ENCODE data around the gene PADI6. TPM values are rescaled to one million over a fixed set of nuclear protein-coding genes. Genes with fewer than 3 reads are reported as not detected.

Gene PADI6
- total and polyA plus RNA-seq, 9 of the 15 experiments (the other 6 are each of a cell fraction or from before 2014, with no cell fraction given): not detected

DNA sequence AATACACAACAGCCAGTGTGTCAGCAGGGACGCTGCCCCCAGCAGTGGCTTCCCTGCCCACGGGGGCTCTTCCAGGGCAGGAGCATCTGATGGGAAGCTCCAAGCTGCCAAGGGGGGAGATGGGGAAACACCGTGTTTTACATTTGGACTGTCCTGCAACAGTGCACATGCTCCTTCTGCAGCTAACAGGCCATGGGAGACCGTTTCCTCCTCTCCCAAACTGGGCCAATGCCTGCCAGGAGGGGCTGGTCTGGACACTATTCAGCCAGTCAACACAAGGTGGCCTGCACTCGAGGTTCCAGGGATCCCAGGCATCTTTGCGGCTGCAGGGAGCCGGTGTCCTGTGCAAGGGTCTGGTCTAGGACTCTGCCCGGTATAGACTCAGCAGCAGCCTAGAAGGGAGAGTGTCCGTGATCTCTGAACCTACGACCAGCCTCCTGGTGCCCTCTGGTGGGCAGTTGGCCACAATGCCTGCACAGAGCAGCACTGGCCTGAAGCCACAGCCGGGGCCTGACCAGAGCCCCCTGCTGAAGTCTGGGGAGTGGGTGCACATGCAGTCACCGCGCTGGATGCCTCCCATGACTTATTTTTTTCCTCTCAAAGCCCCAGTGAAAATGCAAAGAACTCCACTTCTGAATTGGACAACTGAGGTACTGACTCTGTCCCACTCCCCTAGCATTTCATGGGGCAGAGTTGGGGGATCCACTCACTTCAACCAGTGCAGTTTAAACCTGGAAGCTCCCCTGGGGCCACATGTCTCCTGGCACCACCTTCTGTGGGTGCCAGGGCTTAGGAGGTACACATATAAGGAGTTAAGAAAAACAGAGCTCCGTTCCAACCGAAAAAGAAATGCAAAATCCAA lies 34.1 kb downstream of the PADI6 start (continued):
- TF ChIP-seq SMC3 (conservative IDR thresholded peaks at IDR 0.05; ENCODE audit: insufficient read depth, low read depth, low read length) (peak; percentile 73), TEAD1 (CRISPR knock-in tag; IDR thresholded peaks at IDR 0.05) (peak in 1 of 2 experiments; percentile 38; a peak in 1 of 4 replicates), SNRNP70 (optimal IDR thresholded peaks at IDR 0.05; ENCODE audit: low read depth, low read length) (no peak), ZNF586 (CRISPR knock-in tag; conservative IDR thresholded peaks at IDR 0.05) (no peak), ZNF445 (CRISPR knock-in tag; IDR thresholded peaks at IDR 0.05; ENCODE audit: low read depth) (no peak), EHMT2 (IDR thresholded peaks at IDR 0.05) (no peak), NR1H2 (CRISPR knock-in tag; IDR thresholded peaks at IDR 0.05) (no peak), ZKSCAN8 (CRISPR knock-in tag; IDR thresholded peaks at IDR 0.05) (no peak), RB1 (IDR thresholded peaks at IDR 0.05; ENCODE audit: low read depth) (no peak), SREBF1 (IDR thresholded peaks at IDR 0.05; ENCODE audit: borderline replicate concordance, low read depth, low read length) (peak; percentile 18; the same call in 1 of the 2 replicates), POLR3G (IDR thresholded peaks at IDR 0.05; ENCODE audit: extremely low read depth, insufficient read length, insufficient replicate concordance) (no peak), KHSRP (IDR thresholded peaks at IDR 0.05) (peak; percentile 8; the same call in 1 of the 2 replicates)
- TF ChIP-seq, protein P1, sequence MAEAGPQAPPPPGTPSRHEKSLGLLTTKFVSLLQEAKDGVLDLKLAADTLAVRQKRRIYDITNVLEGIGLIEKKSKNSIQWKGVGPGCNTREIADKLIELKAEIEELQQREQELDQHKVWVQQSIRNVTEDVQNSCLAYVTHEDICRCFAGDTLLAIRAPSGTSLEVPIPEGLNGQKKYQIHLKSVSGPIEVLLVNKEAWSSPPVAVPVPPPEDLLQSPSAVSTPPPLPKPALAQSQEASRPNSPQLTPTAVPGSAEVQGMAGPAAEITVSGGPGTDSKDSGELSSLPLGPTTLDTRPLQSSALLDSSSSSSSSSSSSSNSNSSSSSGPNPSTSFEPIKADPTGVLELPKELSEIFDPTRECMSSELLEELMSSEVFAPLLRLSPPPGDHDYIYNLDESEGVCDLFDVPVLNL (CRISPR knock-in tag; IDR thresholded peaks at IDR 0.05; ENCODE audit: low read depth): no peak
- TF ChIP-seq, protein P2, sequence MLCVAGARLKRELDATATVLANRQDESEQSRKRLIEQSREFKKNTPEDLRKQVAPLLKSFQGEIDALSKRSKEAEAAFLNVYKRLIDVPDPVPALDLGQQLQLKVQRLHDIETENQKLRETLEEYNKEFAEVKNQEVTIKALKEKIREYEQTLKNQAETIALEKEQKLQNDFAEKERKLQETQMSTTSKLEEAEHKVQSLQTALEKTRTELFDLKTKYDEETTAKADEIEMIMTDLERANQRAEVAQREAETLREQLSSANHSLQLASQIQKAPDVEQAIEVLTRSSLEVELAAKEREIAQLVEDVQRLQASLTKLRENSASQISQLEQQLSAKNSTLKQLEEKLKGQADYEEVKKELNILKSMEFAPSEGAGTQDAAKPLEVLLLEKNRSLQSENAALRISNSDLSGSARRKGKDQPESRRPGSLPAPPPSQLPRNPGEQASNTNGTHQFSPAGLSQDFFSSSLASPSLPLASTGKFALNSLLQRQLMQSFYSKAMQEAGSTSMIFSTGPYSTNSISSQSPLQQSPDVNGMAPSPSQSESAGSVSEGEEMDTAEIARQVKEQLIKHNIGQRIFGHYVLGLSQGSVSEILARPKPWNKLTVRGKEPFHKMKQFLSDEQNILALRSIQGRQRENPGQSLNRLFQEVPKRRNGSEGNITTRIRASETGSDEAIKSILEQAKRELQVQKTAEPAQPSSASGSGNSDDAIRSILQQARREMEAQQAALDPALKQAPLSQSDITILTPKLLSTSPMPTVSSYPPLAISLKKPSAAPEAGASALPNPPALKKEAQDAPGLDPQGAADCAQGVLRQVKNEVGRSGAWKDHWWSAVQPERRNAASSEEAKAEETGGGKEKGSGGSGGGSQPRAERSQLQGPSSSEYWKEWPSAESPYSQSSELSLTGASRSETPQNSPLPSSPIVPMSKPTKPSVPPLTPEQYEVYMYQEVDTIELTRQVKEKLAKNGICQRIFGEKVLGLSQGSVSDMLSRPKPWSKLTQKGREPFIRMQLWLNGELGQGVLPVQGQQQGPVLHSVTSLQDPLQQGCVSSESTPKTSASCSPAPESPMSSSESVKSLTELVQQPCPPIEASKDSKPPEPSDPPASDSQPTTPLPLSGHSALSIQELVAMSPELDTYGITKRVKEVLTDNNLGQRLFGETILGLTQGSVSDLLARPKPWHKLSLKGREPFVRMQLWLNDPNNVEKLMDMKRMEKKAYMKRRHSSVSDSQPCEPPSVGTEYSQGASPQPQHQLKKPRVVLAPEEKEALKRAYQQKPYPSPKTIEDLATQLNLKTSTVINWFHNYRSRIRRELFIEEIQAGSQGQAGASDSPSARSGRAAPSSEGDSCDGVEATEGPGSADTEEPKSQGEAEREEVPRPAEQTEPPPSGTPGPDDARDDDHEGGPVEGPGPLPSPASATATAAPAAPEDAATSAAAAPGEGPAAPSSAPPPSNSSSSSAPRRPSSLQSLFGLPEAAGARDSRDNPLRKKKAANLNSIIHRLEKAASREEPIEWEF (CRISPR knock-in tag; IDR thresholded peaks at IDR 0.05): no peak
- TF ChIP-seq, protein P3, sequence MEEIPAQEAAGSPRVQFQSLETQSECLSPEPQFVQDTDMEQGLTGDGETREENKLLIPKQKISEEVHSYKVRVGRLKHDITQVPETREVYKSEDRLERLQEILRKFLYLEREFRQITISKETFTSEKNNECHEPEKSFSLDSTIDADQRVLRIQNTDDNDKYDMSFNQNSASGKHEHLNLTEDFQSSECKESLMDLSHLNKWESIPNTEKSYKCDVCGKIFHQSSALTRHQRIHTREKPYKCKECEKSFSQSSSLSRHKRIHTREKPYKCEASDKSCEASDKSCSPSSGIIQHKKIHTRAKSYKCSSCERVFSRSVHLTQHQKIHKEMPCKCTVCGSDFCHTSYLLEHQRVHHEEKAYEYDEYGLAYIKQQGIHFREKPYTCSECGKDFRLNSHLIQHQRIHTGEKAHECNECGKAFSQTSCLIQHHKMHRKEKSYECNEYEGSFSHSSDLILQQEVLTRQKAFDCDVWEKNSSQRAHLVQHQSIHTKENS (CRISPR knock-in tag; IDR thresholded peaks at IDR 0.05): no peak
- TF ChIP-seq, protein P4, sequence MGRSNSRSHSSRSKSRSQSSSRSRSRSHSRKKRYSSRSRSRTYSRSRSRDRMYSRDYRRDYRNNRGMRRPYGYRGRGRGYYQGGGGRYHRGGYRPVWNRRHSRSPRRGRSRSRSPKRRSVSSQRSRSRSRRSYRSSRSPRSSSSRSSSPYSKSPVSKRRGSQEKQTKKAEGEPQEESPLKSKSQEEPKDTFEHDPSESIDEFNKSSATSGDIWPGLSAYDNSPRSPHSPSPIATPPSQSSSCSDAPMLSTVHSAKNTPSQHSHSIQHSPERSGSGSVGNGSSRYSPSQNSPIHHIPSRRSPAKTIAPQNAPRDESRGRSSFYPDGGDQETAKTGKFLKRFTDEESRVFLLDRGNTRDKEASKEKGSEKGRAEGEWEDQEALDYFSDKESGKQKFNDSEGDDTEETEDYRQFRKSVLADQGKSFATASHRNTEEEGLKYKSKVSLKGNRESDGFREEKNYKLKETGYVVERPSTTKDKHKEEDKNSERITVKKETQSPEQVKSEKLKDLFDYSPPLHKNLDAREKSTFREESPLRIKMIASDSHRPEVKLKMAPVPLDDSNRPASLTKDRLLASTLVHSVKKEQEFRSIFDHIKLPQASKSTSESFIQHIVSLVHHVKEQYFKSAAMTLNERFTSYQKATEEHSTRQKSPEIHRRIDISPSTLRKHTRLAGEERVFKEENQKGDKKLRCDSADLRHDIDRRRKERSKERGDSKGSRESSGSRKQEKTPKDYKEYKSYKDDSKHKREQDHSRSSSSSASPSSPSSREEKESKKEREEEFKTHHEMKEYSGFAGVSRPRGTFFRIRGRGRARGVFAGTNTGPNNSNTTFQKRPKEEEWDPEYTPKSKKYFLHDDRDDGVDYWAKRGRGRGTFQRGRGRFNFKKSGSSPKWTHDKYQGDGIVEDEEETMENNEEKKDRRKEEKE (IDR thresholded peaks at IDR 0.05; ENCODE audit: borderline replicate concordance in 1 of 2, control insufficient read depth in 1 of 2, low read depth in 2 of 2, low read length in 1 of 2): 0 out of 4 replicates have a peak, but pooled peaks of 1 of the 2 experiments have one; percentile 57
